PFSK-1 (cell line): ENCODE data around the gene WLS.

Experiments
- FOXP2 ChIP-seq: optimal IDR thresholded peaks from 2 replicates; pipeline ENCODE3; 2011; ENCODE audit warnings: borderline replicate concordance, control low read depth, inconsistent platforms; ENCODE audit not compliant: insufficient read depth; ENCODE audit errors: extremely low read length, extremely low read depth
- POLR2AphosphoS5 ChIP-seq: IDR thresholded peaks from 2 replicates; pipeline ENCODE4 v1.6.1; 2012; ENCODE audit warnings: low read depth, mild to moderate bottlenecking, control low read depth, low read length, moderate library complexity
- SIN3A ChIP-seq: IDR thresholded peaks from 2 replicates; pipeline ENCODE4 v1.6.1; 2012; ENCODE audit warnings: mild to moderate bottlenecking, low read length, moderate library complexity, borderline replicate concordance; ENCODE audit not compliant: insufficient read depth
- TAF1 ChIP-seq: IDR thresholded peaks from 2 replicates; pipeline ENCODE4 v1.6.1; 2012; ENCODE audit warnings: low read length, control low read depth, borderline replicate concordance; ENCODE audit not compliant: insufficient read depth
- TF ChIP-seq, protein P1 (sequence below), 2 experiments: IDR thresholded peaks; 2 replicates each; pipeline versions ENCODE4 v1.6.1 to v1.8.0; 2011 to 2012; ENCODE audit warnings: low read depth in 2 of 2, low read length in 2 of 2, control low read depth in 1 of 2, inconsistent platforms in 1 of 2, mild to moderate bottlenecking in 1 of 2, moderate library complexity in 1 of 2; ENCODE audit not compliant: insufficient read depth in 1 of 2

WLS gene

DNA sequence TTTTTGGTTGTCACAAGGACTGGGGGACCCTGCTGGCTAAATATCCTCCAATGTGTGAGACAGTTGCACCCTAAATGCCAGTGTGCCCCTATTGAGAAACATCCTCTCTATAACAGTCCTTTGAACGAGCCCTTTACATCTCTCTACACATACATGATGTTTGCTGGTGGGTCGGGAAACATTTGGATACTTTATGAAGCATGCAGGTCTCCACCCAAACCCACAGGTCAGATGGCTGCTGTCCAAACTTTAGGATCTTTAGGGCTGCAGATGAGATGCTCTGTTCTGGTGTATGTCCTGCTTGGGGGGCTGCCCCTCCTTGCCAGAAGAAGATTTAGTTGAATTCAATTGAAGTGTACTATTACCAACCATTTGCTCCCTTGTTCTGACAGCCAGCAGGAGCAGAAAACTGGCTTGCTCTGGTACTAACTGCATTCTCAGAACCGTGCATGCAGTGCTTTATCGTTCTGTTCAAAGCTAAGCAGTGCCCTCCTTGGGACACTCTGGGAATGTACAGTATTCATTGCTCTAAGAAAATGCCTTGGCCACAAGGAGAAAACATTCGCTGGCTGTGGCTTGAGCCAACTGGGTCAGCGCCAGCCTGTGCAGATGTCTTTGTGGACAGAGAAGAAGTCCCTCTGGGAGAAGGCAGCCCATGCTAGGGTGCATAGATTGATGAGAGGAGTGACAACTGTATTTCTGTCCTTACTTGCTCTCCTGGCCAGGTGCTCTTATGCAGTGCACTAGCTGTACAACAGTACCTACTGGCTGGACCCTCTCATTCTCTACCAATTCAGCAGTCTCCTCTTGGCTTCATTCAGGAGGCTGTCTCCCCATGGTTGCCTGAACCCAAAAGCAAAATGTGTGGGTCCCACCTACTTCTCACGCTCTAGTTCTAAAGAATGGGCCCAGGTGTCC is 120.5 kb downstream of the WLS start:
- TF ChIP-seq SIN3A (no peak), TAF1 (no peak), POLR2AphosphoS5 (no peak), FOXP2 (no peak)
- TF ChIP-seq, protein P1, sequence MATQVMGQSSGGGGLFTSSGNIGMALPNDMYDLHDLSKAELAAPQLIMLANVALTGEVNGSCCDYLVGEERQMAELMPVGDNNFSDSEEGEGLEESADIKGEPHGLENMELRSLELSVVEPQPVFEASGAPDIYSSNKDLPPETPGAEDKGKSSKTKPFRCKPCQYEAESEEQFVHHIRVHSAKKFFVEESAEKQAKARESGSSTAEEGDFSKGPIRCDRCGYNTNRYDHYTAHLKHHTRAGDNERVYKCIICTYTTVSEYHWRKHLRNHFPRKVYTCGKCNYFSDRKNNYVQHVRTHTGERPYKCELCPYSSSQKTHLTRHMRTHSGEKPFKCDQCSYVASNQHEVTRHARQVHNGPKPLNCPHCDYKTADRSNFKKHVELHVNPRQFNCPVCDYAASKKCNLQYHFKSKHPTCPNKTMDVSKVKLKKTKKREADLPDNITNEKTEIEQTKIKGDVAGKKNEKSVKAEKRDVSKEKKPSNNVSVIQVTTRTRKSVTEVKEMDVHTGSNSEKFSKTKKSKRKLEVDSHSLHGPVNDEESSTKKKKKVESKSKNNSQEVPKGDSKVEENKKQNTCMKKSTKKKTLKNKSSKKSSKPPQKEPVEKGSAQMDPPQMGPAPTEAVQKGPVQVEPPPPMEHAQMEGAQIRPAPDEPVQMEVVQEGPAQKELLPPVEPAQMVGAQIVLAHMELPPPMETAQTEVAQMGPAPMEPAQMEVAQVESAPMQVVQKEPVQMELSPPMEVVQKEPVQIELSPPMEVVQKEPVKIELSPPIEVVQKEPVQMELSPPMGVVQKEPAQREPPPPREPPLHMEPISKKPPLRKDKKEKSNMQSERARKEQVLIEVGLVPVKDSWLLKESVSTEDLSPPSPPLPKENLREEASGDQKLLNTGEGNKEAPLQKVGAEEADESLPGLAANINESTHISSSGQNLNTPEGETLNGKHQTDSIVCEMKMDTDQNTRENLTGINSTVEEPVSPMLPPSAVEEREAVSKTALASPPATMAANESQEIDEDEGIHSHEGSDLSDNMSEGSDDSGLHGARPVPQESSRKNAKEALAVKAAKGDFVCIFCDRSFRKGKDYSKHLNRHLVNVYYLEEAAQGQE (IDR thresholded peaks at IDR 0.05; ENCODE audit: insufficient read depth in 1 of 2, low read depth in 2 of 2, low read length in 2 of 2): no peak

DNA sequence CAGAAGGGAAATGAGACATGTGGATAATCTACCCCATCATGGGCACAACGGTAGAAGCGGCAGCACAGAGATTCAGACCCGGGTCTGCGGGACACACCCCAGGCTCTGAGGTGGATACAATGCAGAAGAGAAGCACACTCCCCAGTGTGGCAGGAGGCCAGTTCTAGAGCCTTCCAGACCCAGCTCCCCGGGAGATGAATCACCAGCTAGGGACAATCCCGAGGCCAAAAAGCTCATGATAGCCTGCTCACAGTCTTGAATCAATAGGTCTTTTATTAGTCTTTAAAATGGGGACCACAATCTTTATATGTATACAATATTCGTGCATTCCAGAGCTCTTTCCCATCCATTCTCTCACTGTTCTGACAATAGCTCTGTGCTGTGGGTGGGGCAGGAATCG is 124.6 kb downstream of the WLS start:
- TF ChIP-seq FOXP2 (no peak), SIN3A (no peak), POLR2AphosphoS5 (no peak), TAF1 (no peak)
- TF ChIP-seq, protein P1 (IDR thresholded peaks at IDR 0.05; ENCODE audit: insufficient read depth in 1 of 2, low read depth in 2 of 2, low read length in 2 of 2): no peak

DNA sequence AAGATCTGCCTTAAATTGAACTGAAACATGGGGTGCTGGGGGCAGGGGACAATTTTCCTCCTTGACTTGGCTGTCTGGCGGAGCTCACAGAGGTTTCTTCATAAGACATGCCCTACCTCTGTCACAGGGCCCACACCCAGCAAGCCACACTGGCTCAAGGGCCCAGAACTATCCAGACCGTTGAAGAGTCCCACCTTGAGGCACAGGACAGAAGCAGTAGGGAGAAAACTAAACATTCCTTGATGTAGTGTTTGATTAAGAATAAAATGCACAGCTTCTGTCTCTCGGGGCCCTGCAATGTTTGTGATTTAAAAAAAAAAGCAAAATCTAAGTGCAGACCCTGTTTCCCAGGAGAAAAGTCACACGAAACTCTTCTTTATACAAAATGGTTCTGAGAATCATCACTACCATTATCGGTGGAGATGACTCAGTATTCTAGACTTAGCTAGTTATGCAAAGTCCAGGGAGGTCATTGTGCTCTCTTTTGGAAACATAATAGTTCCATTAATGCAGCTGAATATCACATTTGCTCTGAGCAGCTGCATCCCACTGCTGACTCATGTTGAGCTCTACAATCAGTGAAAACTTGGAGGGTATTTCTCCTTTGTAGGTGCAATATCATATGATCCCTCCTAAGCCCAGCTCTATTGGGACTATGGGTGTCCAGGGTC is 128.3 kb downstream of the WLS start:
- TF ChIP-seq FOXP2: no peak
- no peak for TF ChIP-seq TAF1
- no peak for TF ChIP-seq POLR2AphosphoS5
- TF ChIP-seq SIN3A: no peak
- TF ChIP-seq, protein P1 (IDR thresholded peaks at IDR 0.05; ENCODE audit: insufficient read depth in 1 of 2, low read depth in 2 of 2, low read length in 2 of 2): no peak

DNA sequence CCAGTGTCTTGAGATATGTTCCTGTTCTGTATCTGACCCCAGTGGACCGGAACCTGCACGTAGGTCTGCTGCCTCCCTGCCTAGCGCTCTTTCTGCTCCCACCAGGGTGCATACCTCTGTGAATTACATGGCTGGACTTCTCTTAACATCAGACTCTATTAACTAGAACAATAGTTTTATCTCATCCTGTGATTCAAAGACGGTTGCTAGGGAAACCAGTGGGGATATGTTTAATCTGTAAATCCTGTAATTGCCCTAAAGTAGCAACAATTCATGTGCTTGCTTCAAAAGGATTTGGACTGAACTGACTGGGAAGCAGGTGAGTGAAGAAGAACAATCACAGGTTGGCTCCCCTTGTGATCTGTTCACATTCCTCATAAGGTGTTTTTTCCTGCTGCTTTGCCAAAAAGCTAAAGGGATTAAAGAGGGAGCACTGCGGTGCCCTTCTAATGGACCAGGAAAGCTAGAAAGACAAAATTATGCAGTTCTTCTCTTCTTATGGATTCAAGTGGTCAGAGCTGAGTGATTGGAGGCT is 129.2 kb downstream of the WLS start:
- TF ChIP-seq SIN3A: no peak
- TF ChIP-seq, protein P1 (IDR thresholded peaks at IDR 0.05; ENCODE audit: insufficient read depth in 1 of 2, low read depth in 2 of 2, low read length in 2 of 2): no peak
- no peak for TF ChIP-seq POLR2AphosphoS5
- no peak for TF ChIP-seq TAF1
- no peak for TF ChIP-seq FOXP2
